Mucosa of rectum (tissue), 2 donors: Measurements from ENCODE around the gene RPL13.

Source experiments
- H3K27ac ChIP-seq, 2 donors: one replicate each; pipeline ENCODE4 v1.7.0; 2013; ENCODE audit warnings: inconsistent platforms in 2 of 2, low read depth in 2 of 2, low read length in 2 of 2
- H3K27me3 ChIP-seq, 2 donors: one replicate each; pipeline ENCODE4 v1.7.0; 2013; ENCODE audit warnings: low read length in 2 of 2; ENCODE audit not compliant: control insufficient read depth in 2 of 2, insufficient read depth in 2 of 2
- H3K36me3 ChIP-seq, 2 donors: one replicate each; pipeline ENCODE4 v1.7.0; 2013; ENCODE audit warnings: low read length in 2 of 2; ENCODE audit not compliant: control insufficient read depth in 2 of 2, insufficient read depth in 2 of 2
- H3K4me1 ChIP-seq, 2 donors: one replicate each; pipeline ENCODE4 v1.7.0; 2013; ENCODE audit warnings: low read length in 2 of 2, mild to moderate bottlenecking in 1 of 2; ENCODE audit not compliant: control insufficient read depth in 2 of 2, insufficient read depth in 2 of 2
- H3K4me3 ChIP-seq, 2 donors: one replicate each; pipeline ENCODE4 v1.7.0; 2013; ENCODE audit warnings: low read length in 2 of 2
- H3K9ac ChIP-seq, 2 donors: one replicate each; pipeline ENCODE4 v1.7.0; 2013; ENCODE audit warnings: low read length in 2 of 2, low read depth in 1 of 2, mild to moderate bottlenecking in 1 of 2
- H3K9me3 ChIP-seq, 2 donors: one replicate each; pipeline ENCODE4 v1.7.0; 2013; ENCODE audit warnings: low read length in 2 of 2; ENCODE audit not compliant: control insufficient read depth in 2 of 2
- donor health status: healthy.
- donor health status: Normal muscosa, but diverticular disease.

The RPL13 gene

DNA sequence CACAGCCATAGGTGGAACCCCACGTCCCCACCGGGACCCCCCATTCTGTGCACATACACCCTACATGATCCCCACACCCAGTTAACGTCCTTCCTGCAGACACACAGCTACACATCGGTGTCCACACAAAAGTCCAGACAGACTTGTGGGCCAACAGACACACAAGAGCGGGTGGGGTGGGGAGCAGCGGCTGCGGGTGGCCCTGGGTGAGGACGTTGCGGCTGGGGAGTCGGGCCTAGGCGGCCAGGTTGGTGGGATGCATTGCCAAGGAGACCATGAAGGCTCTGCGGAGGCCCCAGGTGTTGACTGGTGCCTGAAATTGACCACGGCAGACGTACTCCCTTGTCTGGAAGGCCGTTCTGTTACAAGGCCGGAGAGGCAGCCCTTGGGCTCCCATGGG, 44.3 kb downstream of the RPL13 start:
- Histone ChIP-seq H3K27me3 (peaks cover 17 to 42% of the 10 kb centered on the region in 2 donors), H3K9me3 (no peaks in the 10 kb centered on the region), H3K27ac (no peak overlapping the region), H3K36me3 (no peaks in the 10 kb centered on the region), H3K9ac (no peak overlapping the region), H3K4me3 (no peak overlapping the region), H3K4me1 (peaks cover 0 to 11% of the 10 kb centered on the region in 2 donors)

DNA sequence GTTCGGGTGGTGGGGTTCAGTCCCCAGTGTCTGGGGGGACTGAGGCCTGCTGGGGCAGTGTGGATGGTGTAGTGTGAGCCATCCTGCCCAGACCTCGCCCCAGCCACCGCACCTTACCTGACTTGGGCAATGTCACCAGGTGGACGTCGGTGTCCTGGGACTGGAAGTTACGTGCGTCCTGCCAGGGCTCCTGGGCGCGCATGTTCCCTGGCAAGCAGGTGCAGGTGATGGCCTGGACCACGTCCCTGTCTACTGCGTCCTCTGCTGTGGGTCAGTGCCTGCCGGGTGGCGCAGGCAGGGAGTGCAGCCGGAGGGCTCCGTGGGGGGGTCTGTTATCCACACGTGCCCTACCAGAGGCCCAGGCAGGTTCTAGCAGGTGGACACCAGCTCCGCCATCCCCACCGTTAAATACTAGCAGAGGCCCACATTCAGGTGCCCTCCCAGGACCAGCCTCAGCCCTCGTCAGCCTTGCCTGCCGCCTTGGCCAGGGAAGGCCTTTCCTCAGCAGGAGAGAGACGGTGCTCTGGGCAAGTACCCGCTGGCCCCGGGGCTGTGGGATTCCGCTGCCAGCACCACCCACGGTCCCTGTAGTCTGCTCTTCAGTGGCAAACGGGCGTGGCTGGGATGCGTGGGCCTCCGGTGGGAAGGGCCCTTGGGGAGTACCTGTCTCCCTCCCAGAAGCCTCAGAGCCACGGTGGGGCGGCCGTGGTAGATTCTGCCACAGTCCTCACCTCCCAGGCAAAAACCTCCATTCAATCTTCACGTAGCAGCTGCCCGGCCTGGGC, 44.9 kb downstream of the RPL13 start:
- H3K27ac ChIP-seq: no peak overlapping the region
- no peak overlapping the region for H3K9ac ChIP-seq
- no peaks in the 10 kb centered on the region for H3K9me3 ChIP-seq
- H3K4me3 ChIP-seq: no peak overlapping the region
- H3K36me3 ChIP-seq: no peaks in the 10 kb centered on the region
- H3K27me3 ChIP-seq: peaks cover 13 to 38% of the 10 kb centered on the region in 2 donors
- peaks cover 0 to 11% of the 10 kb centered on the region in 2 donors for H3K4me1 ChIP-seq

DNA sequence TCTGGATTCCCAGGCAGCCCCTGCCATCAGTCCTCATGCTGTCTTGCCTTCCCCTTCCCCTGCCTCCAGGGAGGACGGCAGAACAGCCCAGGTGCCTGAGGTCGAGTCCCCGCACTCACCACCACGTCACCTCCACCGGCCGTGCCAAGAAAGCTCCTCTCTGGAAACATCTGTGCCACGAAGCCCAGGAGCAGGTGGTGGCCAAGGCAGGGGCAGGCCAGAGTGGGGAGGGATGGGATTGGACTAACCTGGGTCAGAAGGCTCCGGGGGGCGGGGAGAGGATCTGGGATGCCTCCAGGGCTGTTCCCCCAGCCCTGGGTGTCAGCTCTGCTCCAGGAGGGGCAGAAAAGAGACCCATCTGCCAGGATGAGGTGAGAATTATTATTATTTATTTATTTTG, 45.5 kb downstream of the RPL13 start:
- H3K4me3 ChIP-seq: no peak overlapping the region
- H3K27ac ChIP-seq: no peak overlapping the region
- peaks cover 12 to 36% of the 10 kb centered on the region in 2 donors for H3K27me3 ChIP-seq
- H3K36me3 ChIP-seq: no peaks in the 10 kb centered on the region
- H3K4me1 ChIP-seq: peaks cover 0 to 11% of the 10 kb centered on the region in 2 donors
- H3K9me3 ChIP-seq: no peaks in the 10 kb centered on the region
- H3K9ac ChIP-seq: no peak overlapping the region

DNA sequence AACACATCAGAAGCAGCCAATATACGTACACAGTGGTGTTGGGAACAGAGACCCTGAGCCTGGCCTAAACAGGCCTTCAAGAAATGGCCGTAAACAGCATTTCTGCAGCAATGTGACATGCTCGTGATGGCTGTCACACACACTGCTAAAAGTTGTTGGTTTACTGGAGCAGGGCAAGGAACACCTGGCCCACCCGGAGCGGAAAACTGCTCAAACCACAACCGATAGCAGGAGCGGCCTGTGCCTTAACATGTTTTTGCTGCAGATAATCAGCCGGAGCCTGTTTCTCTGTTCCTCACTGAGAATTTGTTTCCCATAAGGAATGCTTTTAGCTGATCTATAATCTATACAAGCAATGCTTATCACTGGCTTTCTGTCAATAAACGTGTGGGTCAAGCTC, 47.0 kb downstream of the RPL13 start:
- no peak overlapping the region for H3K4me3 ChIP-seq
- no peak overlapping the region for H3K27ac ChIP-seq
- peaks cover 0 to 11% of the 10 kb centered on the region in 2 donors for H3K4me1 ChIP-seq
- H3K9me3 ChIP-seq: no peaks in the 10 kb centered on the region
- peaks cover 16 to 41% of the 10 kb centered on the region in 2 donors for H3K27me3 ChIP-seq
- H3K9ac ChIP-seq: no peak overlapping the region
- no peaks in the 10 kb centered on the region for H3K36me3 ChIP-seq

- no peak overlapping the region for H3K4me3 ChIP-seq
- peaks cover 16 to 38% of the 10 kb centered on the region in 2 donors for H3K27me3 ChIP-seq
- no peaks in the 10 kb centered on the region for H3K9me3 ChIP-seq
- H3K36me3 ChIP-seq: no peaks in the 10 kb centered on the region
- H3K4me1 ChIP-seq: peaks cover 0 to 11% of the 10 kb centered on the region in 2 donors
- no peak overlapping the region for H3K27ac ChIP-seq
- H3K9ac ChIP-seq: no peak overlapping the region
These were observed 47.7 kb downstream of the RPL13 start for GRCh38 chr16:89607937-89608740.

DNA sequence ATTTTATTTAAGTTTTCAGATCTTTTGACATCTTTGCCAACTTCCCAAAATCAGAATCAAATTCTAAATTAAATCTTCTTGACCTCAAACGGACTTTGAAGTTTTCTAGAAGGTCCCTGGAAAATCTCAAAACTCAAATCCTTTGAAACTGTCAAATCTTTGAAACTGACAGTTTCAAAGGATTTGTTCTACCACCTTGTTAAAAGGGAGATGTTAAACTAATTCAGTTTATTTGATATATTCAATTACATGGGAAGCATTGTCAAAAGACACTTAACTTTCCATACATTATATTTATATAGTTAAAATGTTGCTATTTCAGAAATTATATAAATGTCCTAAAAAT, 49.6 kb downstream of the RPL13 start:
- H3K4me1 ChIP-seq: peaks cover 0 to 11% of the 10 kb centered on the region in 2 donors
- H3K36me3 ChIP-seq: no peaks in the 10 kb centered on the region
- no peak overlapping the region for H3K9ac ChIP-seq
- no peak overlapping the region for H3K27ac ChIP-seq
- H3K27me3 ChIP-seq: peaks cover 22 to 43% of the 10 kb centered on the region in 2 donors
- H3K4me3 ChIP-seq: no peak overlapping the region
- no peaks in the 10 kb centered on the region for H3K9me3 ChIP-seq

DNA sequence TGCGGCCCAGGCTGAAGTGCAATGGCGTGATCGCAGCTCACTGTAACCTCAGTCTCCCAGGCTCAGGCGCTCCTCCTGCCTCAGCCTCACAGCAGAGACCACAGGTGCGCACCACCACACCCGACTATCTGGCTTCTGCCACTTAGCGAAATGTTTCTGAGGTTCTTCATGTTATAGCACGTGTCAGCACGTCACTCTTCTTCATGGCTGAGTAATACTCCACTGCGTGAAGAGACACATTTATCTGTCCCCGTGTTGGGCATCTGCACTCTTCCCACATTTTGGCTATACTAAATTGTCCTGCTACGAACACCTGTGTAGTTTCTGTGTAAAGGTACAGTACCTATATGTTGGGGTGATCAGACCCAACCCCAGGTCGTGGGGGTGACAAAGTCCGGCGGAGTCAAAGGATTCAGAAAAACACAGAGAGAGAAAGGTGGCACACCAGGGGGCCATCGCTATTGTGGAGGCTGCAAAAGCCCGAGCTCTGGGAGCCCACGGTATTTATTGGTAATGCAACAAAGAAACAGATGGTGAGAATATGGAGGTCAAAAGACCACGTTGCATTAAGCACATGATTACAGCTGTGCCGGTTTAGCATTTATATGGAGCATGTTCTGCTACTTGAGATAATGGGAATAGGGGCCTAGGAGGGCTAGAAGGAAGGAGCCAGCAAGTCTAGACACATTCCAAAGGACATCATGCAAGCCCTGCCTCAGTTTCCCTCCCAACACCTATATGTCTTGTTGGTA, 52.1 kb downstream of the RPL13 start:
- Histone ChIP-seq H3K36me3 (no peaks in the 10 kb centered on the region), H3K27ac (no peak overlapping the region), H3K4me1 (peaks cover 0 to 11% of the 10 kb centered on the region in 2 donors), H3K4me3 (no peak overlapping the region), H3K9me3 (no peaks in the 10 kb centered on the region), H3K27me3 (peaks cover 20 to 36% of the 10 kb centered on the region in 2 donors), H3K9ac (no peak overlapping the region)

DNA sequence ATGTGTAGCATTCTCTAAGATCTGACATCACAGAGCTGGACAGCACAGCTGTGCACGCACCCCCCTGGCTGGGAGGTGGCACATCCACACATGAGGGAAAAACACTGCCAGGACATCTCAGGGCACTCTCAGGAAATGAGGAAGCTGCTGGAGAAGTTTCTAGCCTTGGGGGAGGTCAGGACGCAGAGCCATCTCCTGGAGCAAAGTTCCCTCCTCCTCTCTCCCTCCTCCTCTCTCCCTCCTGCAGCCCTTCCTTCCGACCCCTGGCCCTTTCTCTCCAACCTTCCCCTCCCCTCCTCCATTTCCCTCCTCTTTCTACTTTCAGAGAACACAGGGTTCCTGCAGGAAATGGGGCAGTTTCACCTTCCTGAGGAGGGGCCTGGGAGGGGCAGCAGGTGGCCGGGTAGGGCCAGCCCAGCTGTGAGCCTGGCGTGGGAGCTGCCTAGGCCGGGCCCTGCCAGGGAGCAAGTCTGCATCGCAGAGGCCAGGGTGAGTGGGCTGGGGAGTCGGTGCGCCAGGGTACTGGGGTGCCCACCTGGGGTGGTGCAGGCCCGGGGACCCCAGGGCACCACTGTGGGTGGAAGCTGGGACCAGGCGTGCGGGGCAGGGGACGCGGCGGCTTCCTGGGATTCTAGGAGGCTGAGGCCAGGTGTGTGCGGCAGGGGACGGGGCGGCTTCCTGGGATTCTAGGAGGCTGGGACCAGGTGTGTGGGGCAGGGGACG, 52.9 kb downstream of the RPL13 start, which contains the start of gene DPEP1:
TSS of gene DPEP1 (plus strand) at position 412 of the 723 bp plus-strand sequence. CDS start 16,769 bp downstream, outside the sequence.
- no peak within 1 kb of the TSS for H3K27ac ChIP-seq
- peaks cover 20 to 31% of the 10 kb centered on the region in 2 donors for H3K27me3 ChIP-seq
- H3K4me3 ChIP-seq: no peak within 1 kb of the TSS
- peaks cover 0 to 4% of the 10 kb centered on the region in 2 donors for H3K4me1 ChIP-seq
- H3K36me3 ChIP-seq: no peaks in the 10 kb centered on the region
- no peaks in the 10 kb centered on the region for H3K9me3 ChIP-seq
- no peak within 1 kb of the TSS for H3K9ac ChIP-seq

DNA sequence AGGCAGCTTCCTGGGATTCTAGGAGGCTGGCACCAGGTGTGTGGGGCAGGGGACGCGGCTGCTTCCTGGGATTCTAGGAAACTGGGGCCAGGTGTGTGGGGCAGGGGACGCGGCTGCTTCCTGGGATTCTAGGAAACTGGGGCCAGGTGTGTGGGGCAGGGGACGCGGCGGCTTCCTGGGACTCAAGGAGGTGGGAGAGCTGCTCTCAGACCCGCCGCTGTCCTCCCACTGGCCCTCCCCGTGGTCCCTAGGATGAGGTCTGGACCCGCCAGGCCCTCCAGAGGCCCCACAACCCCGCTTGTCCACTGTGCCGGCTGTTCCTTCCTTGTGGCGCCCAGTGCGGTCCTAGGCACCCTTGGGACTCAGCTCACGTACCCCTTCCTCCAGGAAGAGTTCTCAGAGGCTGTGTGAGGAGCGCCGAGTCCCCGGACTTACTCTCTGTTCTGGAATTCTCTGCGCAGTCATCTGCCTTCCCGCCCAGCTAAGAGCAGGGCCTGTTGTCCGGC, 53.5 kb downstream of the RPL13 start:
- Histone ChIP-seq H3K27me3 (peaks cover 20 to 27% of the 10 kb centered on the region in 2 donors), H3K4me3 (no peak overlapping the region), H3K9me3 (no peaks in the 10 kb centered on the region), H3K9ac (no peak overlapping the region), H3K36me3 (no peaks in the 10 kb centered on the region), H3K4me1 (no peaks in the 10 kb centered on the region), H3K27ac (no peak overlapping the region)
